Caco-2 (cell line): ENCODE results near the gene FLAD1. TPM values are rescaled to one million over a fixed set of nuclear protein-coding genes. Genes with fewer than 3 reads are reported as not detected.

Source experiments
- BruUV-seq: library from RNA; stranded (reverse); fragments of 400-500 nt; replicated peaks from 2 replicates; lab custom pipeline; 2021; lab: Mats Ljungman, UMichigan
- CTCF ChIA-PET: fragments of 300-600 bp; sonication (Branson Sonifier 250); formaldehyde crosslinking; loops from one replicate; lab custom pipeline; 2022; ENCODE audit warnings: antibody characterized with exemption; lab: Charles Lee
- POLR2A ChIA-PET: fragments of 300-600 bp; sonication (Branson Sonifier 250); formaldehyde crosslinking; loops from one replicate; lab custom pipeline; 2022; ENCODE audit warnings: antibody characterized with exemption; lab: Charles Lee
- DNase-seq, 2 experiments: peaks; one replicate each; pipeline versions ENCODE4 v3.0.0 to v3.0.0-alpha.2; 2020 to 2022
- H3K27me3 ChIP-seq: replicated peaks from 2 replicates; pipeline ENCODE4 v1.6.0; 2011; ENCODE audit warnings: low read length; ENCODE audit not compliant: control insufficient read depth, insufficient read depth
- H3K36me3 ChIP-seq: 2 replicates; pipeline ENCODE4 v1.5.1; 2011; ENCODE audit warnings: low read length; ENCODE audit not compliant: control insufficient read depth, insufficient read depth
- H3K4me1 ChIP-seq: fragments of 250-450 bp; sonication (Bioruptor Pico); 2 replicates; pipeline ENCODE4 v1.5.1; 2020; ENCODE audit warnings: mild to moderate bottlenecking
- H3K4me3 ChIP-seq: 2 replicates; pipeline ENCODE4 v1.5.1; 2011; ENCODE audit warnings: low read depth, mild to moderate bottlenecking, control low read depth, low read length
- H3K9me3 ChIP-seq: fragments of 250-450 bp; sonication (Bioruptor Pico); 2 replicates; pipeline ENCODE4 v1.5.1; 2020; ENCODE audit warnings: mild to moderate bottlenecking, moderate library complexity
- H3K27ac Mint-ChIP-seq: one replicate; pipeline ENCODE4 v1.8.0; 2022; ENCODE audit warnings: mixed read lengths; ENCODE audit not compliant: unreplicated experiment
- H3K27me3 Mint-ChIP-seq: one replicate; pipeline ENCODE4 v1.8.0; 2022; ENCODE audit warnings: mixed read lengths; ENCODE audit not compliant: insufficient read depth, unreplicated experiment
- H3K36me3 Mint-ChIP-seq: one replicate; pipeline ENCODE4 v1.8.0; 2022; ENCODE audit warnings: mild to moderate bottlenecking, mixed read lengths; ENCODE audit not compliant: insufficient read depth, unreplicated experiment
- H3K4me1 Mint-ChIP-seq: one replicate; pipeline ENCODE4 v1.8.0; 2022; ENCODE audit warnings: low read depth, mixed read lengths; ENCODE audit not compliant: unreplicated experiment
- H3K4me3 Mint-ChIP-seq: one replicate; pipeline ENCODE4 v1.8.0; 2022; ENCODE audit warnings: mild to moderate bottlenecking, moderate library complexity, mixed read lengths; ENCODE audit not compliant: unreplicated experiment
- H3K9me3 Mint-ChIP-seq: one replicate; pipeline ENCODE4 v1.8.0; 2022; ENCODE audit warnings: mixed read lengths; ENCODE audit not compliant: unreplicated experiment
- intact Hi-C: fragments of 100-400 bp; cut with micrococcal nuclease; formaldehyde crosslinking; loops from one replicate; pipeline ENCODE4 v1.10.0; 2022; ENCODE audit not compliant: unreplicated experiment
- total RNA-seq: library from RNA; stranded (reverse); gene quantifications from 2 replicates; pipeline ENCODE4 v1.2.3, GENCODE V29; 2022
- TF ChIP-seq, protein P1 (sequence below), 2 experiments: fragments of 200-600 bp in 1 of 2; IDR thresholded peaks; 1 replicate in 1 of 2; 2 replicates in 1 of 2; pipeline versions ENCODE4 v1.5.1 to v1.8.0; 2011 to 2022; ENCODE audit warnings: antibody characterized with exemption in 1 of 2, control low read depth in 1 of 2, inconsistent platforms in 1 of 2, low read depth in 1 of 2, low read length in 1 of 2, mild to moderate bottlenecking in 1 of 2, moderate library complexity in 1 of 2; ENCODE audit not compliant: insufficient read depth in 1 of 2, severe bottlenecking in 1 of 2, unreplicated experiment in 1 of 2

FLAD1 gene
- total RNA-seq, 1 experiment from 2014 or later: 51.3 TPM

GRCh38 chr1:154990276-154990675 lies 7.1 kb downstream of the FLAD1 start:
- no peak overlapping the region for H3K4me3 ChIP-seq
- H3K4me3 Mint-ChIP-seq: no peak overlapping the region
- no peaks in the 10 kb centered on the region for H3K27me3 ChIP-seq
- H3K36me3 ChIP-seq: peaks cover 8% of the 10 kb centered on the region
- CTCF ChIA-PET: interaction anchor here (0.9 kb wide), 1 partner anchor 9 kb away, joined by 3 read pairs; no protein-coding TSS in a partner anchor
- H3K27me3 Mint-ChIP-seq: no peaks in the 10 kb centered on the region
- no TSS peak for BruUV-seq
- peaks cover 50% of the 10 kb centered on the region for H3K36me3 Mint-ChIP-seq
- no peaks in the 10 kb centered on the region for H3K9me3 Mint-ChIP-seq
- H3K27ac Mint-ChIP-seq: no peak overlapping the region
- no peaks in the 10 kb centered on the region for H3K9me3 ChIP-seq
- no peak for DNase-seq
- 0 out of 2 replicates have a peak, but pooled peaks cover 7% of the 10 kb centered on the region for H3K4me1 ChIP-seq
- POLR2A ChIA-PET: interaction anchor here (0.6 kb wide), 1 partner anchor 95 kb away, joined by 3 read pairs; no protein-coding TSS in a partner anchor
- TF ChIP-seq, protein P1, sequence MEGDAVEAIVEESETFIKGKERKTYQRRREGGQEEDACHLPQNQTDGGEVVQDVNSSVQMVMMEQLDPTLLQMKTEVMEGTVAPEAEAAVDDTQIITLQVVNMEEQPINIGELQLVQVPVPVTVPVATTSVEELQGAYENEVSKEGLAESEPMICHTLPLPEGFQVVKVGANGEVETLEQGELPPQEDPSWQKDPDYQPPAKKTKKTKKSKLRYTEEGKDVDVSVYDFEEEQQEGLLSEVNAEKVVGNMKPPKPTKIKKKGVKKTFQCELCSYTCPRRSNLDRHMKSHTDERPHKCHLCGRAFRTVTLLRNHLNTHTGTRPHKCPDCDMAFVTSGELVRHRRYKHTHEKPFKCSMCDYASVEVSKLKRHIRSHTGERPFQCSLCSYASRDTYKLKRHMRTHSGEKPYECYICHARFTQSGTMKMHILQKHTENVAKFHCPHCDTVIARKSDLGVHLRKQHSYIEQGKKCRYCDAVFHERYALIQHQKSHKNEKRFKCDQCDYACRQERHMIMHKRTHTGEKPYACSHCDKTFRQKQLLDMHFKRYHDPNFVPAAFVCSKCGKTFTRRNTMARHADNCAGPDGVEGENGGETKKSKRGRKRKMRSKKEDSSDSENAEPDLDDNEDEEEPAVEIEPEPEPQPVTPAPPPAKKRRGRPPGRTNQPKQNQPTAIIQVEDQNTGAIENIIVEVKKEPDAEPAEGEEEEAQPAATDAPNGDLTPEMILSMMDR (IDR thresholded peaks at IDR 0.05; ENCODE audit: insufficient read depth in 1 of 2, low read depth in 1 of 2, low read length in 1 of 2, severe bottlenecking in 1 of 2, unreplicated experiment in 1 of 2): no peak
- intact Hi-C loops: no loop called here
- no peaks in the 10 kb centered on the region for H3K4me1 Mint-ChIP-seq

- no peak overlapping the region for H3K27ac Mint-ChIP-seq
- H3K4me1 ChIP-seq: 0 out of 2 replicates have a peak, but pooled peaks cover 7% of the 10 kb centered on the region
- POLR2A ChIA-PET: interaction anchor here (0.9 to 1.5 kb wide), 4 partner anchors 8 to 32 kb away, joined by 3 to 14 read pairs (median 4); partner anchors contain the start of genes CKS1B, FLAD1 and PYGO2
- H3K4me3 Mint-ChIP-seq: no peak overlapping the region
- TF ChIP-seq, protein P1 (IDR thresholded peaks at IDR 0.05; ENCODE audit: insufficient read depth in 1 of 2, low read depth in 1 of 2, low read length in 1 of 2, severe bottlenecking in 1 of 2, unreplicated experiment in 1 of 2): peak in 1 of 2 experiments; percentile 36
- no TSS peak for BruUV-seq
- H3K4me3 ChIP-seq: no peak overlapping the region
- peaks cover 15% of the 10 kb centered on the region for H3K4me1 Mint-ChIP-seq
- no peaks in the 10 kb centered on the region for H3K9me3 ChIP-seq
- peak in 1 of 2 experiments; percentile 30 for DNase-seq
- CTCF ChIA-PET: interaction anchor here (0.6 to 1.8 kb wide), 9 partner anchors 10 to 69 kb away, joined by 3 to 6 read pairs (median 3); partner anchors contain the start of genes FLAD1 and PMVK
- peaks cover 29% of the 10 kb centered on the region for H3K36me3 Mint-ChIP-seq
- peaks cover 6% of the 10 kb centered on the region for H3K36me3 ChIP-seq
- no peaks in the 10 kb centered on the region for H3K9me3 Mint-ChIP-seq
- H3K27me3 ChIP-seq: no peaks in the 10 kb centered on the region
- intact Hi-C loops: no loop called here
- no peaks in the 10 kb centered on the region for H3K27me3 Mint-ChIP-seq
These were observed 9.8 kb downstream of the FLAD1 start for GRCh38 chr1:154992721-154993571.

- H3K27ac Mint-ChIP-seq: peak within 1 kb of the TSS; percentile 48
- intact Hi-C loops: no loop called here
- no peak for DNase-seq
- H3K9me3 Mint-ChIP-seq: no peaks in the 10 kb centered on the region
- BruUV-seq: no TSS peak
- H3K36me3 Mint-ChIP-seq: peaks cover 21% of the 10 kb centered on the region
- H3K27me3 Mint-ChIP-seq: no peaks in the 10 kb centered on the region
- H3K36me3 ChIP-seq: peaks cover 3% of the 10 kb centered on the region; the same call in 1 of the 2 replicates
- no peaks in the 10 kb centered on the region for H3K9me3 ChIP-seq
- H3K27me3 ChIP-seq: no peaks in the 10 kb centered on the region
- H3K4me1 ChIP-seq: 0 out of 2 replicates have a peak, but pooled peaks cover 7% of the 10 kb centered on the region
- peaks cover 21% of the 10 kb centered on the region for H3K4me1 Mint-ChIP-seq
- H3K4me3 ChIP-seq: no peak within 1 kb of the TSS
- no peak within 1 kb of the TSS for H3K4me3 Mint-ChIP-seq
- TF ChIP-seq, protein P1 (IDR thresholded peaks at IDR 0.05; ENCODE audit: insufficient read depth in 1 of 2, low read depth in 1 of 2, low read length in 1 of 2, severe bottlenecking in 1 of 2, unreplicated experiment in 1 of 2): no peak
- POLR2A ChIA-PET: interaction anchor here (0.9 to 1.5 kb wide), 5 partner anchors 9 to 32 kb away, joined by 3 to 14 read pairs (median 6); partner anchors contain the start of genes CKS1B, FLAD1 and PYGO2
- CTCF ChIA-PET: interaction anchor here (0.6 to 1.8 kb wide), 13 partner anchors 10 to 1030 kb away, joined by 3 to 8 read pairs (median 4); partner anchors contain the start of genes FLAD1, PBXIP1, PMVK and PYGO2
These were observed 10.6 kb downstream of the FLAD1 start, which contains the start of gene LENEP for GRCh38 chr1:154993572-154994268. TSS of gene LENEP (plus strand) at chr1:154993586. CDS start at chr1:154993608, 22 bp downstream.
